H9 (cell line): ENCODE data around the gene SRRM2. TPM values are rescaled to one million over a fixed set of nuclear protein-coding genes. Genes with fewer than 3 reads are reported as not detected.

ENCODE experiments used
- DNase-seq: peaks from one replicate; pipeline ENCODE4 v3.0.0-alpha.2; 2017
- H2AFZ ChIP-seq: one replicate; pipeline ENCODE4 v1.6.1; 2013; ENCODE audit warnings: mild to moderate bottlenecking, low read length, control low read depth, moderate library complexity
- H2AK5ac ChIP-seq: 2 replicates; pipeline ENCODE4 v1.6.1; 2013; ENCODE audit warnings: low read length, control low read depth, mixed read lengths; ENCODE audit not compliant: insufficient read length
- H2BK120ac ChIP-seq: one replicate; pipeline ENCODE4 v1.6.1; 2013; ENCODE audit warnings: low read depth, mild to moderate bottlenecking, low read length, control low read depth, inconsistent platforms; ENCODE audit not compliant: poor library complexity, severe bottlenecking
- H2BK12ac ChIP-seq: 2 replicates; pipeline ENCODE4 v1.6.1; 2013; ENCODE audit warnings: low read length, control low read depth, mixed read lengths, low read depth; ENCODE audit not compliant: insufficient read length
- H2BK15ac ChIP-seq: 2 replicates; pipeline ENCODE4 v1.6.1; 2013; ENCODE audit warnings: low read depth, low read length, control low read depth
- H2BK20ac ChIP-seq: one replicate; pipeline ENCODE4 v1.6.1; 2013; ENCODE audit warnings: low read depth, mild to moderate bottlenecking, low read length, control low read depth, inconsistent platforms; ENCODE audit not compliant: poor library complexity, severe bottlenecking
- H2BK5ac ChIP-seq: 2 replicates; pipeline ENCODE4 v1.6.1; 2013; ENCODE audit warnings: low read length, control low read depth, mixed read lengths; ENCODE audit not compliant: insufficient read length
- H3K14ac ChIP-seq: 2 replicates; pipeline ENCODE4 v1.6.1; 2013; ENCODE audit warnings: low read length, control low read depth; ENCODE audit not compliant: insufficient read depth
- H3K18ac ChIP-seq: 2 replicates; pipeline ENCODE4 v1.6.1; 2013; ENCODE audit warnings: low read depth, mild to moderate bottlenecking, mixed read lengths, low read length, control low read depth; ENCODE audit not compliant: insufficient read length
- H3K23ac ChIP-seq: 2 replicates; pipeline ENCODE4 v1.6.1; 2013; ENCODE audit warnings: low read length, control low read depth, mixed read lengths, low read depth; ENCODE audit not compliant: insufficient read length
- H3K23me2 ChIP-seq: 2 replicates; pipeline ENCODE4 v1.6.1; 2013; ENCODE audit warnings: low read depth, mild to moderate bottlenecking, mixed read lengths, low read length, control low read depth; ENCODE audit not compliant: insufficient read length, poor library complexity, severe bottlenecking
- H3K27ac ChIP-seq: 2 replicates; pipeline ENCODE4 v1.5.1; 2013; ENCODE audit warnings: low read length, control low read depth, mixed read lengths, low read depth; ENCODE audit not compliant: insufficient read length
- H3K27me3 ChIP-seq: 2 replicates; pipeline ENCODE4 v1.6.1; 2013; ENCODE audit warnings: low read length, control low read depth, inconsistent platforms; ENCODE audit not compliant: insufficient read depth
- H3K4ac ChIP-seq: 2 replicates; pipeline ENCODE4 v1.6.1; 2013; ENCODE audit warnings: low read depth, mild to moderate bottlenecking, control low read depth, inconsistent platforms, low read length, moderate library complexity
- H3K4me1 ChIP-seq: 2 replicates; pipeline ENCODE4 v1.6.1; 2013; ENCODE audit warnings: low read length, control low read depth, inconsistent platforms; ENCODE audit not compliant: insufficient read depth
- H3K4me2 ChIP-seq: 2 replicates; pipeline ENCODE4 v1.6.1; 2013; ENCODE audit warnings: low read length, control low read depth, mixed read lengths; ENCODE audit not compliant: insufficient read length, insufficient read depth
- H3K56ac ChIP-seq: 2 replicates; pipeline ENCODE4 v1.6.1; 2013; ENCODE audit warnings: low read depth, mild to moderate bottlenecking, mixed read lengths, low read length, control low read depth; ENCODE audit not compliant: insufficient read length
- H3K79me1 ChIP-seq: 2 replicates; pipeline ENCODE4 v1.6.1; 2013; ENCODE audit warnings: low read depth, mild to moderate bottlenecking, moderate library complexity, low read length, control low read depth, inconsistent platforms; ENCODE audit not compliant: insufficient read depth, poor library complexity, severe bottlenecking
- H3K79me2 ChIP-seq: 2 replicates; pipeline ENCODE4 v1.6.1; 2013; ENCODE audit warnings: low read length, control low read depth, inconsistent platforms; ENCODE audit not compliant: insufficient read depth
- H3K9ac ChIP-seq: 2 replicates; pipeline ENCODE4 v1.6.1; 2013; ENCODE audit warnings: low read length, control low read depth, mixed read lengths; ENCODE audit not compliant: insufficient read length; ENCODE audit errors: extremely low read depth
- H3K9me3 ChIP-seq: one replicate; pipeline ENCODE4 v1.6.1; 2013; ENCODE audit warnings: low read depth, low read length, inconsistent platforms; ENCODE audit not compliant: control insufficient read depth
- H3T11ph ChIP-seq: one replicate; pipeline ENCODE4 v1.6.1; 2013; ENCODE audit warnings: mild to moderate bottlenecking, low read length, control low read depth, inconsistent platforms
- H4K20me1 ChIP-seq: one replicate; pipeline ENCODE4 v1.6.1; 2013; ENCODE audit not compliant: control insufficient read depth, insufficient read length, insufficient read depth
- H4K5ac ChIP-seq: 2 replicates; pipeline ENCODE4 v1.6.1; 2013; ENCODE audit warnings: low read depth, mild to moderate bottlenecking, mixed read lengths, low read length, control low read depth; ENCODE audit not compliant: insufficient read length
- H4K8ac ChIP-seq: replicated peaks from 2 replicates; pipeline ENCODE4 v1.6.1; 2013; ENCODE audit warnings: low read length, control low read depth, mixed read lengths, low read depth; ENCODE audit not compliant: insufficient read length
- H4K91ac ChIP-seq: 2 replicates; pipeline ENCODE4 v1.6.1; 2013; ENCODE audit warnings: low read depth, mild to moderate bottlenecking, moderate library complexity, mixed read lengths, low read length, control low read depth; ENCODE audit not compliant: insufficient read length
- H3K27ac Mint-ChIP-seq, 3 experiments: 2 replicates in 2 of 3; 3 replicates in 1 of 3; pipeline ENCODE4 v1.8.0; 2020 to 2021; ENCODE audit warnings: mixed read lengths in 3 of 3, mild to moderate bottlenecking in 1 of 3, moderate library complexity in 1 of 3
- H3K27me3 Mint-ChIP-seq: 2 replicates; pipeline ENCODE4 v1.8.0; 2021; ENCODE audit warnings: low read depth, mild to moderate bottlenecking, moderate library complexity, mixed read lengths
- H3K36me3 Mint-ChIP-seq, 3 experiments: 2 replicates in 2 of 3; 3 replicates in 1 of 3; pipeline ENCODE4 v1.8.0; 2020 to 2021; ENCODE audit warnings: low read depth in 3 of 3, mixed read lengths in 3 of 3; ENCODE audit not compliant: insufficient read depth in 1 of 3
- H3K4me1 Mint-ChIP-seq, 2 experiments: 2 replicates each; pipeline ENCODE4 v1.8.0; 2020; ENCODE audit warnings: mixed read lengths in 2 of 2
- H3K4me3 Mint-ChIP-seq, 2 experiments: 2 replicates in 1 of 2; 3 replicates in 1 of 2; pipeline ENCODE4 v1.8.0; 2020 to 2021; ENCODE audit warnings: mild to moderate bottlenecking in 2 of 2, mixed read lengths in 2 of 2, moderate library complexity in 1 of 2
- H3K9me3 Mint-ChIP-seq, 2 experiments: 2 replicates in 1 of 2; 3 replicates in 1 of 2; pipeline ENCODE4 v1.8.0; 2020; ENCODE audit warnings: mild to moderate bottlenecking in 2 of 2, mixed read lengths in 2 of 2, moderate library complexity in 1 of 2
- WGBS: extraction: QIAGEN DNeasy Blood & Tissue Kit; methylation state at CpG from one replicate; pipeline ENCODE4 v1.1.7; 2013; ENCODE audit warnings: missing lambda C conversion rate, low lambda C conversion rate, mixed read lengths; ENCODE audit not compliant: insufficient read length; ENCODE audit errors: extremely low coverage; 5-methylcytosine and 5-hydroxymethylcytosine counted together
- total RNA-seq: library from RNA; stranded (reverse); gene quantifications from 2 replicates; pipeline ENCODE4 v1.2.1, GENCODE V29; 2021
- TF ChIP-seq, protein P1 (sequence below): fragments of 200-600 bp; sonication (generic); conservative IDR thresholded peaks from 3 replicates; pipeline ENCODE4 v1.8.0; 2021; ENCODE audit warnings: antibody characterized with exemption, mild to moderate bottlenecking

SRRM2 gene
- total RNA-seq, 1 experiment from 2014 or later = 694 TPM

DNA sequence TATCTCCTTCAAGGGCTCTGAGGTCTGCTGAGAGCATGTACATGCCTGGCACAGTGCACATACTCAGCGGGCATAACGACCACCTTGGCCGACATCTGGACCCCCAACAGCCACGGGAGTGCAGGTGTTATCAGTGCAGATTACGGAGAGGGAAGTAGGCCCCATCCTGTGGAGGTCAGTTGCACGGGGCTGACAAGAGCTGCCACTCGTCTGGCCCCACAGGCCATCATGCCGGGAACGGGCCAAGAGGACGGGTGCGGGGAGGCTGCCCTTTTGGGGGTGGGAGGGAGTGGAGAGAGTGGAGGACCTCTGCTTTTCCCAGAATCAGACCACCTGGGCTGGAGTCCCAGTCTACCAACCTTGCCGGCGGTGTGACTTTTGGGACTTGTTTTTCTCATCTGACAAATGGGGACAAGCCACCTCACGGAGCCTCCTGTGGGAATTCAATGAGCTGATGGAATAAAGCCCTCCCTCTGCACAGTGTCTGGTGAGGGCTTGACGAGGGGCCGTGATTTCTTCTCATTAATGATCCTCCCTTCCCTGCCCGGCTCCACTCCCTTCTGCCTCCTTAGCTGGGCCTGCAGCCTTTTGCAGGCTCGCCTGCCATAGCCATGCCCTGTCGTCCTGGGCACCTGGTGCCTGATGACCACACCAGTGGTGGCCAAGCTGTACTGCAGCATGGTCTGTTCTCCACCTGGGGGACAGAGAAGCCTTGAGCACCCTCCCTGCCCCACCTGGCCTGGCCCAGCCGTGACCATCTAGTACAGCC, 30.3 kb downstream of the SRRM2 start:
- peaks cover 3% of the 10 kb centered on the region for H3K27me3 Mint-ChIP-seq
- H3K4me3 Mint-ChIP-seq = no peak overlapping the region
- no peak overlapping the region for H2BK20ac ChIP-seq
- H4K20me1 ChIP-seq = no peaks in the 10 kb centered on the region
- H3K27me3 ChIP-seq = no peaks in the 10 kb centered on the region
- no peak overlapping the region; the same call in 1 of the 2 replicates for H3K14ac ChIP-seq
- H3K4me1 ChIP-seq = no peaks in the 10 kb centered on the region
- no CpG with 5 or more reads among the region's 20 CpGs for WGBS
- H3T11ph ChIP-seq = no peak overlapping the region
- no peak overlapping the region for H3K9ac ChIP-seq
- H4K91ac ChIP-seq = peak overlapping the region; percentile 20
- no peaks in the 10 kb centered on the region; the same call in 1 of the 2 replicates for H3K79me2 ChIP-seq
- no peak overlapping the region for H3K56ac ChIP-seq
- no peak overlapping the region for H2AFZ ChIP-seq
- DNase-seq = peak; percentile 41
- H3K9me3 ChIP-seq = no peaks in the 10 kb centered on the region
- H2AK5ac ChIP-seq = no peak overlapping the region
- no peak overlapping the region for H2BK15ac ChIP-seq
- H4K5ac ChIP-seq = no peak overlapping the region
- H3K36me3 Mint-ChIP-seq = peaks cover 0 to 6% (median 5%) of the 10 kb centered on the region in 3 experiments; a peak in 4 of 7 replicates
- no peaks in the 10 kb centered on the region for H3K9me3 Mint-ChIP-seq
- no peak overlapping the region for H3K4ac ChIP-seq
- H2BK5ac ChIP-seq = no peak overlapping the region
- H3K4me1 Mint-ChIP-seq = peaks cover 17 to 31% of the 10 kb centered on the region in 2 experiments
- no peaks in the 10 kb centered on the region for H3K79me1 ChIP-seq
- H3K27ac Mint-ChIP-seq = peak overlapping the region in 1 of 3 experiments; percentile 21; a peak in 1 of 7 replicates
- no peak overlapping the region for H3K18ac ChIP-seq
- H3K23me2 ChIP-seq = peaks cover 7% of the 10 kb centered on the region
- H3K27ac ChIP-seq = no peak overlapping the region
- H2BK120ac ChIP-seq = no peak overlapping the region
- TF ChIP-seq, protein P1, sequence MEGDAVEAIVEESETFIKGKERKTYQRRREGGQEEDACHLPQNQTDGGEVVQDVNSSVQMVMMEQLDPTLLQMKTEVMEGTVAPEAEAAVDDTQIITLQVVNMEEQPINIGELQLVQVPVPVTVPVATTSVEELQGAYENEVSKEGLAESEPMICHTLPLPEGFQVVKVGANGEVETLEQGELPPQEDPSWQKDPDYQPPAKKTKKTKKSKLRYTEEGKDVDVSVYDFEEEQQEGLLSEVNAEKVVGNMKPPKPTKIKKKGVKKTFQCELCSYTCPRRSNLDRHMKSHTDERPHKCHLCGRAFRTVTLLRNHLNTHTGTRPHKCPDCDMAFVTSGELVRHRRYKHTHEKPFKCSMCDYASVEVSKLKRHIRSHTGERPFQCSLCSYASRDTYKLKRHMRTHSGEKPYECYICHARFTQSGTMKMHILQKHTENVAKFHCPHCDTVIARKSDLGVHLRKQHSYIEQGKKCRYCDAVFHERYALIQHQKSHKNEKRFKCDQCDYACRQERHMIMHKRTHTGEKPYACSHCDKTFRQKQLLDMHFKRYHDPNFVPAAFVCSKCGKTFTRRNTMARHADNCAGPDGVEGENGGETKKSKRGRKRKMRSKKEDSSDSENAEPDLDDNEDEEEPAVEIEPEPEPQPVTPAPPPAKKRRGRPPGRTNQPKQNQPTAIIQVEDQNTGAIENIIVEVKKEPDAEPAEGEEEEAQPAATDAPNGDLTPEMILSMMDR = no peak; the same call in 2 of the 3 replicates
- no peak overlapping the region for H3K4me2 ChIP-seq
- no peak overlapping the region for H3K23ac ChIP-seq
- no peak overlapping the region for H2BK12ac ChIP-seq
- no peak overlapping the region for H4K8ac ChIP-seq
